ENCODE results near the gene ISCU. TPM values are rescaled to one million over a fixed set of nuclear protein-coding genes. Genes with fewer than 3 reads are reported as not detected.

The ISCU gene
- total and polyA plus RNA-seq, 2 of the 8 experiments (the other 6 are each of a cell fraction or from before 2014, with no cell fraction given) = 72.1 to 78.1 TPM

GRCh38 chr12:108566452-108566851 is 4.1 kb downstream of the ISCU start (continued):
- TF ChIP-seq SIN3A (conservative IDR thresholded peaks at IDR 0.05 in 1 of 2, IDR thresholded peaks at IDR 0.05 in 1 of 2; ENCODE audit: low read depth in 1 of 2, low read length in 2 of 2) (no peak), RBBP5 (IDR thresholded peaks at IDR 0.05; ENCODE audit: borderline replicate concordance, low read depth, low read length) (no peak)

Measured in H1 (cell line).